Inferior parietal cortex (tissue), 1 donor: Measurements from ENCODE around the gene EPHA6.
"Not testable (repeated sequence)": the region's sequence is repeated elsewhere in the genome, so short reads cannot be mapped to it uniquely, and the experiment has no call there.

ENCODE experiments used
- DNase-seq: peaks from one replicate; pipeline ENCODE4 v3.0.0-alpha.2; 2016; ENCODE audit errors: extremely low spot score

The EPHA6 gene

GRCh38 chr3:97438131-97438530 is 623.7 kb downstream of the EPHA6 start:
- no peak for DNase-seq

DNA sequence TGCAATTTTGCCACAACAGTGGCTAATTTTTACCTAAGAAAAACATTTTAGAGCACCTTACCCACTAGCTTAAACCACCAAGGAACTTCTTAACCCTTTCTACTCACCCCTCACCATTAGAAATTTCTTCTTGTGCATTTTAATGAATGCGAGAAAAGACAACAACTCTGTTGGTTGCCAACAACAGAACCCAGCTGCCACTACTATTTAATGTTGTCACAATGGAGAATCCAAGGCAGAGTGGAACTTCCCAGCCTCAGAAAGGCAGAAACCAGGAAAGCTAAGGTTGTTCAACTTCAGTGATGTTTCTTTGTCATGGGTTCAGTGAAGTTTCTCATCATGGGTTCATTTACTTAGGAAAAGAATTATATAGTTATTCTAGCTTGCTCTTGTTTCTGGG is 625.0 kb downstream of the EPHA6 start:
- DNase-seq: no peak

GRCh38 chr3:97464035-97464434 is 649.6 kb downstream of the EPHA6 start:
- no peak for DNase-seq

GRCh38 chr3:97470481-97470880 is 656.1 kb downstream of the EPHA6 start:
- no peak for DNase-seq

GRCh38 chr3:97479740-97480139 is 665.3 kb downstream of the EPHA6 start:
- no peak for DNase-seq

- DNase-seq: not testable (repeated sequence)
Measured at GRCh38 chr3:97480696-97481289, 666.4 kb downstream of the EPHA6 start.

GRCh38 chr3:97481416-97481815 is 667.0 kb downstream of the EPHA6 start:
- no peak for DNase-seq

DNA sequence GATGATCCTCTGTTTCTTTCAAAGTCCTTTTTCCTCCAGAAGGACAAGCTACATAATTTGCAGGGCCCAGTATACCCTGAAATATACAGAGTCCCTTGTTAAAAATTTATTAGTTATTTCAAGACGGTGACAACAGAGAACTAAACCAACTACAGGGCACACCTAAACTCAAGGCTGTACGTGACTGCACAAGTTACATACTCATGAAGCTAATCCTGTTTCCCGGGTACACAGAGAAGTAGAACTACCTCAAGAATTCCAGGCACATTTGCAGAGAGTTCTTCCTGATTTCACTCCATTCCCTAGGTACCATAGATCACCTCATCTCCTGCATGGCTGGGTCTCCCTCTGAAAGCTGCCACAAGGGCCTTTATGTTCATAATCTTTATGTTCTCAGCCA is 670.8 kb downstream of the EPHA6 start:
- no peak for DNase-seq

GRCh38 chr3:97487587-97487986 is 673.2 kb downstream of the EPHA6 start:
- DNase-seq: no peak

GRCh38 chr3:97488741-97489140 is 674.3 kb downstream of the EPHA6 start:
- DNase-seq: no peak

DNA sequence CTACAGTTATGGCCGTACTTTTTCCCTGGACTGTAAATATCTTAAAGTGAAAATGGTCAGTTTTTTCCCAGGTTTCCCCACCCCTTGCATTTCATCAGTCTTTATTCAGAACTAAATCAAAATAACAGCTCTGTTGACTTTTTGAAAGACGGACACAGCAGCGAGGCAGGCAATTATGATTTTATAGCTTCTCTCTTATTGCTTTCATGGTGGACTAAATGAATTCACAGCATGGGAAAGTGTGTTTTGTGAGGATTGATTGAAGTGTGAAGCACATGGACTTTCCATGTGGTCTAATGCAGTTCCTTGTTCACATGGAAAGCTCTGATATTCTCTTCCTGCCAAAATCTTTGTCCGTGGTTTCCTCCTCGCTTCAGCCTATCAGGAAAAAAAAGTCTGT is 681.5 kb downstream of the EPHA6 start:
- no peak for DNase-seq

- no peak for DNase-seq
Measured at GRCh38 chr3:97497138-97497537, 682.7 kb downstream of the EPHA6 start.

DNA sequence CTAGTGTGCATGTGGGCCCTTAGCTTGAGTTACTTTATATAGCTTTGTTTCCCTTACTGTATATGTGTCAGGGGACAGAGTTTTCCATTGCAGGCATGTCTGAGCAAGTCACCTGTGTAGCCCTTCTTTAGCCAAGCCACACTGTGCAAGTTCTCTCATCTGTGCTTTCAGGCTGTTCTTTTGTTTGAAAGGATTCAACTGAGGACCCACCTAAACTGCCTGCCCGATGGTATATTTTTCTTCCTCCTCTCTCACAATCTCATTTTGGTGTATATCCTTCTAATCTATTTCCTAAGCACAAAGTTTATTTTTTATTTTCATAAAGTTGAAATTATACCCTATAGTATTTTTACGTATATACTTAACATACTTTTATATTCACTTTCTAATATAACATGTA is 690.1 kb downstream of the EPHA6 start:
- DNase-seq: no peak

- DNase-seq: no peak
Measured at GRCh38 chr3:97510795-97511194, 696.4 kb downstream of the EPHA6 start.

DNA sequence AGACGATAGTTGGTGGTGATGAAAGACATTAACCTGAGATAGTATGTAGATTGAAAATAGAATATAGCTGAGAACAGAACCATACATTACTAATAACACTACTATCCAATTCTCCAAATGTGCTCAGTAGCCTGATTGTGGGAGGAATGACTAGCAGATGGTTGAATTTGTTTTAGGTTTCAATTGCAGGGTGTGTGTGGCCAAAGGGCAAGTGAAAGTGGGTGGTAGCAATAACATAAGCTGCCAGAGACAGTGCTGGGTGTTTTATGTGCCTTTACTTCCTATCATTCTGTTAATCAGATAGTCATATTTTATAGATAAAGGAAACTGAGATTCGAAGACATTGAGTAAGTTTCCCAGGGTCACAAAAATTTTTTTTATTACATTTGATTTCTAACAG is 700.7 kb downstream of the EPHA6 start:
- DNase-seq: no peak

GRCh38 chr3:97530691-97531090 is 716.3 kb downstream of the EPHA6 start:
- no peak for DNase-seq

GRCh38 chr3:97547573-97547972 is 733.2 kb downstream of the EPHA6 start:
- not testable (repeated sequence) for DNase-seq

DNA sequence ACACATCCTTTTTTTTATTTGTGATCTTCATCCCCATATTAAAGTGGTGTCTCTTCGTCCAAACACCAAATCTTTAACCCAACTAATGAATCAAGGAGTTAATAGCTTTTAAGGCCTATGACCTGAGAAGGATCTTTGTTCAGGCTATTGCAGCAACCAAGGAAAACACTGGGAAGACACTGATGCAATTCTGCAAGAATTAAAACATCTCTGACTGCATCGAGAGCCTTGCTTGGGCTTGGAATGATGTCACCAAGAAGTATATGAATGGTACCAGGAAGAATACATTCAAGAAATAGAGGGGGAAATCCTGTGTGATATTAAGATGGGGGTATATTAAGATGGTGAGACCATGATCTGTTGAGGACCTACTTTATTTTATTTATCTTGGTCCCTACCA is 736.0 kb downstream of the EPHA6 start:
- DNase-seq: no peak

DNA sequence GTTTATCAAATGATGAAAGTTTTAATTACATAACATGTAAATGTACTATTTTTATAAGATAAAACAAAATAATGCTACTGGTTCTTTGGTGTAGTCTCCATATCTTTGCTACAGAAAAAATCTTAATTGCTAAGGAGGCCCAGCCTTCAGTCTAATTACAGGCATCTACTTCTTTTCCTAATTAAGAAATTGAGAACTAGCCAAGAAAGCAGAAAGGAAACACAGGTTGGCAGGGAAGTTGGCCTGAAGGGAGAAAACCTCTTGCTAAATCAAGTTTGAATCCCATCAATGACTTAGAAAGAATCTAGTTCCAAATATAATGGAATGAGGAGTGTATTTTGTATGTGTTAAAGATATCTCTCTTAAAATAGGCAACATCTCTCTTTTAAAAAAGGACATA is 737.8 kb downstream of the EPHA6 start:
- no peak for DNase-seq

DNA sequence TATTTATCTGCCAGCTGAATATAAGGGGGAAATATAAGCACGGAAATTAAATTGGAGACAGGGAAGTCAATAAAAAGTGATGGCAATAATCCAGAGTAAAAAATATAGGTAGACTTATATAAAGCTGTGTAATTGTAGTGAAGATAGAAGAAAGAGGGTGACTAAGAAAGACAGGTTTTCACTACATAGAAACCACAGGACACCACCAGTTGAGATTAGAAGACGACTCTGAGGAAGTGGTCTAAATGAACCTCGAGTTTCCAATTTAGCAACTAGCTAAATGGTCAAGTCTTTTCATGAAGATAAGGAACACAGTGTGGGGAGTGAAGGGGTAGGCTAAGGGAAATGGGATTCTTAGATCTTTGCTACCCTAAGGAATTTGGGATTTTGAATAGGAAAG is 761.3 kb downstream of the EPHA6 start:
- no peak for DNase-seq

- no peak for DNase-seq
Measured at GRCh38 chr3:97576221-97576620, 761.8 kb downstream of the EPHA6 start.

DNA sequence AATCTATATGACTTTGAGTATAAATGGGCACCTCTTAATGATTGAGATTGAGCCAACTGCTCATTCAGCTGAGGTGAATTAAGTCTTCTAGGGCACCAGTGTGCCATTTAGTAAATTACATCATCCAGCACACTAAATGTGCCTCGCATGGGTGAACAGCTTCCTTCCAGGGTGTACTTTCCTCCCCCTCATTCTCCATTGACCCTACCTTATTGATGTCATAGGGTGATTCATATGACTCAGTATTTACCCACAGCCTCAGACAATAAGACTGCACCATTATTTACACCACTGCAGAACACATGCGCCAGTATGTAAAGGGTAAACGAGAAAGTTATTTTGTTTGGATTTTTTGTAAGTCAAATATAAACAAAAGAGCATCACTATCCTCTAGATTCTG is 765.0 kb downstream of the EPHA6 start:
- DNase-seq: no peak

DNA sequence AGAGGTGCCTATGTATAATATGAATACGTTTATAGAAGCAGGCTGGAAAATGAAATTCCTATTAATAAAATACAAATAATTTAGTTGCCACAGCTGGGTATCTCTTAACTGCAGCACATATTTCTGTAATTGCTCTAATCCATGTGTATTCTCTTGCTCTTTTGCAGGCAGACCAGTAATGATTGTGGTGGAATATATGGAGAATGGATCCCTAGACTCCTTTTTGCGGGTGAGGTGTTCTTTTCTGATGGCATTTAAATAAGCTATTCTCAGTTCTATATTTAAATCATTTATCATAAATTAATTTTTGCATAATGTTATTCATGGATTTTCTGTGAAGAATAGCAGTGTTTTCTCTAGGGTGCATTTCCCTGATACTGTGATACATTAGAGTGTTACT is 796.2 kb downstream of the EPHA6 start:
- DNase-seq: no peak

DNA sequence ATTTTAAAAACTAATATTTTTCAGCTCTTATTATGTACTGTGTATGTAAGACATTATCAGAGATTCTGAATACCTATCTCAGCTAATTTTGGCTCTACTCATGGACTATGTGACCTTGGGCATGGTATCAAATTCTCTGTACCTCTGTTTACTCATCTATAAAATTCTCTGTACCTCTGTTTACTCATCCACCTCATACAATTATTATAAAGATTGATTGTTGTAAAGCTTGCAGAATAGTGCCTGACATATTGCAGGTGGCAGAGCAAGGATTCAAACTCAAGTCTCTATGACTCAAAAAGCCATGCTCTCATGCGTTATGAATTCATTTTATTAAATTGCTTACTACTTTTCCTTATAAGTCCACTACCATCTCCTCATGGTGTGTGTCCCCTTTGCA is 798.2 kb downstream of the EPHA6 start:
- no peak for DNase-seq

DNA sequence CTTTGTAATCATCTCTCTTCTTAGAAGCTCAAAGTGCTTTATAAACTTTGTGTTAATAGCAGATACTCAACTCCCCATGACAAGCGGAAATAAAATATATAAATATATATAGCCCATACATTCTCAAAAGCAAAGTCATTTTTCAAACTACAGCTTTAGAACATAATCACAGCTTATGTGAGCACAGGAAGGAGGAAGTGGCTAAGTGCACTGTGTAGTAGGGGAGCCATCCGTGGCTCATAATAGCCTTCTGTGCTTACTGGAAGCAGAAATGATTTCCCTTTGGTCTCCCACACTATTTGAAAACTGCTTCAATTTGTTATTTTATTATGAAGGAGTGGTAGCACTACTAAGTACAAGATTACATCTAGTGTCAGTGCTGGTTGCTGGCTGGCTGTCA is 798.7 kb downstream of the EPHA6 start:
- DNase-seq: no peak
